ENCODE measurements around the gene PPP1R37. TPM values are rescaled to one million over a fixed set of nuclear protein-coding genes. Genes with fewer than 3 reads are reported as not detected.

Gene PPP1R37
- total and polyA plus RNA-seq, 2 donors (not counting 3 experiments of a cell fraction or from before 2014, with no cell fraction given): 16.2 to 27.1 TPM

DNA sequence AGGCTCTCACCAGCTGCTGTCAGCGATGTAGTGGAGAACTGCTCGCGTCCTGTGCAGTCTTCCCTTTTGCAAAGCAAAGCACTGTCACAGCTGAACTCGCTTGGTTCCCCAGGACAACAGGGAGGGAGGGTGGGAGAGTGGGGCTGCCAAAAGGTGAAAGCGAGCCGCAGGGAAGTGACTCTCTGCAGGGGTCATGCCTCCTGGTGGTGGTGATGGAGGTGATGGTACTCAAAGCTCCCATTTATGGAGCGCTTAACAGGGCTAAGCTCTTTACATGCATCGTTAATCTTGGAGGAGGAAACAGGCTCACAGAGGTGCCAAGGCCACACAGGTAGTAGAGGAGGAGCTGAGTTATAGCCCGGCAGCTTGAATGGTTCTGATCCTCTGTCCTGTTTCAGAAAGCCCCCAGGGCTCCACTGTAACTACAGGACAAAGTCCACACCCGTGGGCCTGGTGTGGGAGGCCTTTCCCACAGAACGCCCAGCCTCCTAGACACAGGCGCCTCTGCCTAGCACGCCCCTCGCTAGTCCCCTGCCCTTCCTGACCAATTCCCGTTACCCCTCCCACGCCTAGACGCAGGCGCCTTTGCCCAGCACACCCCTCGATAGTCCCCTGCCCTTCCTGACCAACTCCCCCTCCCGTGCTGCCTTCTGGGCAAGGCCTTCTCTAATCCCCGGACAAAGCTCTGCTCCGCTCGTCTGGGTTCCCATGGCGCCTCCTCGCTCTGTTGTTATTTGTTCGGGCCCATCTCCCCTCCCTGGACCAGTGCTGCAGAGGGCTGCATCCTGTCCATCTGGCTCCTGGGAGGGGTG lies 10.7 kb downstream of the PPP1R37 start:
- Histone ChIP-seq H3K79me2 (ENCODE audit: control insufficient read depth, insufficient read depth, low read length) (peaks cover 79% of the 10 kb centered on the region), H3K4me3 (replicated peaks in 1 of 3; ENCODE audit: insufficient read depth in 1 of 3, low read depth in 1 of 3, low read length in 3 of 3) (no peak overlapping the region), H3K36me3 (ENCODE audit: control insufficient read depth in 2 of 2, extremely low read depth in 1 of 2, insufficient read depth in 2 of 2, low read length in 2 of 2) (no peaks in the 10 kb centered on the region), H3K4me2 (ENCODE audit: insufficient read depth, low read length) (no peak overlapping the region), H4K20me1 (replicated peaks; ENCODE audit: control insufficient read depth, extremely low read depth, insufficient read depth, low read length) (no peaks in the 10 kb centered on the region), H3K27ac (ENCODE audit: insufficient read depth, low read depth, low read length) (no peak overlapping the region), H3K9me1 (replicated peaks; ENCODE audit: control insufficient read depth, extremely low read depth, insufficient read depth, low read length) (no peaks in the 10 kb centered on the region), H3K4me1 (ENCODE audit: control insufficient read depth, extremely low read depth, insufficient read depth, low read length) (peaks cover 9% of the 10 kb centered on the region), H3K27me3 (ENCODE audit: control insufficient read depth in 2 of 2, insufficient read depth in 2 of 2, low read length in 2 of 2) (no peaks in the 10 kb centered on the region), H2AFZ (ENCODE audit: low read depth, low read length) (no peak overlapping the region), H3K9ac (replicated peaks; ENCODE audit: extremely low read depth, insufficient read depth, low read length) (no peak overlapping the region), H3K9me3 (replicated peaks; ENCODE audit: control insufficient read depth, insufficient read depth, low read length) (no peaks in the 10 kb centered on the region)
- DNase-seq (ENCODE audit: low read depth, low spot score) (no peak), FAIRE-seq (no peak)
- ChIA-PET CTCF (interaction anchor here (0.6 to 3.6 kb wide), 6 partner anchors 9 to 21 kb away, joined by 3 to 14 read pairs (median 3); partner anchors contain the start of gene PPP1R37), POLR2A (interaction anchor here (0.6 kb wide), 1 partner anchor 11 kb away, joined by 3 read pairs; the partner anchor contains the start of gene PPP1R37)
- no TSS peak for BruUV-seq (replicated peaks)
- intact Hi-C loops (cut with micrococcal nuclease): no loop called here
- TF ChIP-seq POLR2AphosphoS5 (IDR thresholded peaks at IDR 0.05; ENCODE audit: insufficient read depth, low read depth, low read length) (no peak), JUN (IDR thresholded peaks at IDR 0.05; ENCODE audit: borderline replicate concordance, insufficient read depth, insufficient read length, low read depth) (no peak)
- TF ChIP-seq, protein P1, sequence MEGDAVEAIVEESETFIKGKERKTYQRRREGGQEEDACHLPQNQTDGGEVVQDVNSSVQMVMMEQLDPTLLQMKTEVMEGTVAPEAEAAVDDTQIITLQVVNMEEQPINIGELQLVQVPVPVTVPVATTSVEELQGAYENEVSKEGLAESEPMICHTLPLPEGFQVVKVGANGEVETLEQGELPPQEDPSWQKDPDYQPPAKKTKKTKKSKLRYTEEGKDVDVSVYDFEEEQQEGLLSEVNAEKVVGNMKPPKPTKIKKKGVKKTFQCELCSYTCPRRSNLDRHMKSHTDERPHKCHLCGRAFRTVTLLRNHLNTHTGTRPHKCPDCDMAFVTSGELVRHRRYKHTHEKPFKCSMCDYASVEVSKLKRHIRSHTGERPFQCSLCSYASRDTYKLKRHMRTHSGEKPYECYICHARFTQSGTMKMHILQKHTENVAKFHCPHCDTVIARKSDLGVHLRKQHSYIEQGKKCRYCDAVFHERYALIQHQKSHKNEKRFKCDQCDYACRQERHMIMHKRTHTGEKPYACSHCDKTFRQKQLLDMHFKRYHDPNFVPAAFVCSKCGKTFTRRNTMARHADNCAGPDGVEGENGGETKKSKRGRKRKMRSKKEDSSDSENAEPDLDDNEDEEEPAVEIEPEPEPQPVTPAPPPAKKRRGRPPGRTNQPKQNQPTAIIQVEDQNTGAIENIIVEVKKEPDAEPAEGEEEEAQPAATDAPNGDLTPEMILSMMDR (IDR thresholded peaks at IDR 0.05; ENCODE audit: extremely low read depth in 1 of 2, insufficient read depth in 1 of 2, low read depth in 1 of 2, low read length in 2 of 2): no peak
- dilution Hi-C loops (cut with MboI; ENCODE audit: extremely low pct_ligation_motif_present, low sequenced_read_pairs): no loop called here

Data from endothelial cell of umbilical vein (primary cell).